GM18907 (cell line): ENCODE results near the gene PARP6.
A peak's percentile ranks its signal among the peaks of the same experiment; 100 is the strongest.

Experiments used
- ATAC-seq: cut with Tn5 transposase; IDR thresholded peaks from one replicate; pipeline ENCODE4 v1.9.1; 2021; ENCODE audit warnings: mild to moderate bottlenecking, moderate library complexity; ENCODE audit not compliant: unreplicated experiment

The PARP6 gene

DNA sequence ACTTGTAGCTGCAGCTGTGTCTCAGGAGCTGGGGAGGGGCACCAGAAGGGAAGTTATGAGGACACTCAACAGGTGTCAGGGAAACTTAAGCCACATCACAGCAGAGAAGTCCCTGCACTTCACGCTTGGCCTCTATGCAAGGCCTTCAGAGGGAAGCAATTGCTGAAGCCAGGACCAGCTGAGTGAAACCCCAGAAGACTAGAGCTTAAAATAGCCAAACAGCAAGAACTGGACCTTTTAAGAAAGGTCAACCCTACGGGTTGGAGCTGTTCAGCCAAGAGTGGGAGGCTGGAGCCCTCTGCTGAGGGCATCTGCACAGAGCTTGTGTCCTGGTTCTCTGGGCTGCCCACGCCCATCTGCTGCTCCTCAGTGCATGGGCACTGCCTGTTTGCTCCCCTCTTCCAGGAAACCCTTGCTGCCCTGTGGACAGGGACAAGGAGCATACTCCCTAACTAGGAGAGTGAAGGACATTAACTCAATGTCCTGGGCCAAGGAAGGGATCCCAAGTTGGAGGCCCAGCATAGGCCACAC, 70.9 kb downstream of the PARP6 start:
- no peak for ATAC-seq

- ATAC-seq: no peak
Measured at GRCh38 chr15:72200395-72201237, 71.7 kb downstream of the PARP6 start.

DNA sequence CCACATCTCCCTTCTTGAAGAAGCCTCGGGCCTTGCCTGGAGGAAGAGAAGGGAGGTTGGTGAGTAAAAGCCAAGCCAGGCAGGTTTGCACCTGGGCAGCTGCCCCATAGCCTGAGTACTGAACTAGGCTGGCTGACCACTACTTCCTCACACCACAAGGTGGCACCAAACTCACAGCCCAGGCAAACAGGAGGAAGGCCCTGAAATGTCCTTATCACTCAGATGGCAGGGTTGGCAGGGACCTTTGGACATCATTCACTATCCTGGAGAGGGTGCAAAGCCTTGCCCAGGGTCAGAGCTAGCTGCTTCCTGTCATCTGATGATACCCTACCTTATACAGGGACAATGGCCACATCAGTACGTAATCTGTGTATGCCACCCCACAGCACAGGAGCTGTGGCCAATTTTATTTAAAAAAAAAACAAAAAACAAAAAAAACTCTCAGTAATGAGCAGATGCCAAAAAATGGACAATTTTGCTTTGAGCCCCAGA, 72.6 kb downstream of the PARP6 start:
- ATAC-seq: peak; percentile 44

DNA sequence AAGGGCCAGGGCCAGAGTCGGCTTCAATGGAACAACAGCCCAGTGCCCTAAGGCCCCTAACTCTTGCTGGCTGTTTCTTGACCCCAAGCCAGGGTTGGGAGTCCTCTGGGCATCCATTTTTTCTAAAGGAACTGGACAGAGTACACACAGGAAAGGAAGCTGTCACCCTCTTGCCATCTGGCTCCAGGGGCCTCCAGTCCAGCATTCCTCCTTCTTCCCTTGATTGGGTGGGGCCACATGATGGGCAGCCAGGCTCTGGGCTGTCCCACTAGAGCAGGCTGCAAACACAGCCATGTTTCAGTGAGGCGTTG, 73.2 kb downstream of the PARP6 start:
- no peak for ATAC-seq

DNA sequence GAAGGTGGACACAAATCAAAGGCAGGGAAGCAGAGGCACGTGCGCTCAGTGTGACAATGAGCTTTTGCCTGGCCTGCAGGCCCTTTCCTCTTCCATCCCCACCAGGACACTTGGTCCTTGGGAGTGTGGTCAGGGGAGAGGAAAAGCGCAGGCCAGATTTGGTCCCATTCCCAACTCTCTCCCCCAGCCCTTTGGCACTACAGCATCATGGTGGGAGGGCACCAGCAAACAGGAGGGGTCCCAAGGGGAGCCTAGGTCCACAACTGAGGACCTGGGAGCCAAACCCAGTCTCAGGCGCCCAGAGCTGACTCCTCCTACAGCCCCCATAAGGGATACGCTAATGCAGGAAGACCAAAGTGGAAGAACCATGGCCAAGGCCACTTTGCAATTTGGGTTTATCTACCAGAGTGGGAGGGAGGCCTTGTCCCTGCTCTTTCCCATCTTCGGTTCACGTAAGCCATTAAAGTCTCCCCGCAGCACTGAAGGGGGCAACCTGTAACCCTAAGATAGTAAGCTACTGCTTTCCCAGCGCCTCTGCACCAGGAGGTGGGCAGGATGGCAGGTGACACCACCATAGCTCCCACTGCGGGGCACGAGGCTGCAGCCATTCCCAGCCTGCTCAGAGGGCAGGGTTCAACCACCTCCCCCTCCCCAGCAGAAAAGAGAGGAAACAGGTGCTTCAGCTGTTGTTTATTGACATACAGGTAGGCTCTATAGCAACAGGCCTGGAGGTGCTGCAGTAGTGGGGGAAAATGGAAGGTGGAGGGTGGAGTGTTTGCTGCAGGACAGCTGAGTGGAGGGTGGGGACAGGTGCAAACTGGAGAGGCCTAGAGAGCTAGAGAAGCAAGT, 73.8 kb downstream of the PARP6 start:
- ATAC-seq: no peak

DNA sequence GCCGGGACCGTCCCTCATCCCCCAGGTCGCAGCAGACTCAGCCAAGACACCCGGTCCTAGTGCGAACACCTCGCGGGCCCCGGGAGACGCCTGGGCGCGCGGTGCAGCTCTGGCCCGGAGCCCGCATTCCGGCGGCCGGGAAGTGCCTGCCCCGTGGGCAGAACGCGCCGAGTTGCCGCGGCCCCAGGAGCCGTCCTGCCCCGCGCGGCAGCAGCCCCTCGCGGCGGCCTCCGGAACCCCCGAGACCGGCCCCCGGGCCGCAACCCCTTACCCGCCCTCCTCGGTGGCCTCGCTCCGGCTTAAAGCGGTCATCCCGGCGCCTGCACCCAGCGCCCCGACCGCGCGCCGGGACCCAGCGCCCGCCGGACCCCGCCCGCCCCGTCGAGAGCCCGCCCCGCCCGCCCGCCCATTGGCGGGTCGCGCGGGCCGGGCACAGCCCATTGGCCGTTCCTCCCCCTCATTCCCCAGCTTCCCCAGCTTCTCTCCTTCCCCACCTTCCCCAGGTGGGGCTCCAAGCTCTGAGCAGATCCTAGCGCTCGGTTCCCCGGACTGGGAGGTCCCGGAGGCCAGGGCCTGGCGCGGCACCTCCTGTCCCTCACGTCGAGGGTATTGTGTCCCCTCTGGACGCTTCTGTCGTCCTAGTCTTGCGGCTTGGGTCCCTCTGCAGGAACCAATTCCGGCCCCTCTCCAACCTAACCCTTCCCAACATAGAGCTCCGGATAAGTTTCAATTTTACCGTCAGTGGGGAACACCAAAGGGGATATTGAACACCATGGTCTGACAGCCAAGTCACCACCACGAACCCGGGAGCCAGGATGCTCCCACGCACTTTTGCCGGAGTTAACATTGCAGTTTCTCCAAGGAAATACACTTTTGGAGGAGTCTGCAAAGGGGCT, 74.6 kb downstream of the PARP6 start, which contains the start of gene GRAMD2A:
TSS of gene GRAMD2A (minus strand) at position 328 of the 896 bp plus-strand sequence.
- ATAC-seq: no peak

GRCh38 chr15:72197041-72197459, 75.3 kb downstream of the PARP6 start:
- ATAC-seq: no peak

- ATAC-seq: no peak
Measured at GRCh38 chr15:72196409-72197040, 75.8 kb downstream of the PARP6 start.

GRCh38 chr15:72195101-72195511, 77.2 kb downstream of the PARP6 start:
- ATAC-seq: no peak

- ATAC-seq: no peak
Measured at GRCh38 chr15:72193836-72194396, 78.4 kb downstream of the PARP6 start.

- ATAC-seq: no peak
Measured at GRCh38 chr15:72192416-72192815, 79.9 kb downstream of the PARP6 start.
